HG02763 (cell line): ENCODE measurements around the gene ECT2L.

Experiments
- ATAC-seq: cut with Tn5 transposase; IDR thresholded peaks from one replicate; pipeline ENCODE4 v1.9.1; 2021; ENCODE audit warnings: mild to moderate bottlenecking, moderate library complexity; ENCODE audit not compliant: unreplicated experiment

The ECT2L gene

DNA sequence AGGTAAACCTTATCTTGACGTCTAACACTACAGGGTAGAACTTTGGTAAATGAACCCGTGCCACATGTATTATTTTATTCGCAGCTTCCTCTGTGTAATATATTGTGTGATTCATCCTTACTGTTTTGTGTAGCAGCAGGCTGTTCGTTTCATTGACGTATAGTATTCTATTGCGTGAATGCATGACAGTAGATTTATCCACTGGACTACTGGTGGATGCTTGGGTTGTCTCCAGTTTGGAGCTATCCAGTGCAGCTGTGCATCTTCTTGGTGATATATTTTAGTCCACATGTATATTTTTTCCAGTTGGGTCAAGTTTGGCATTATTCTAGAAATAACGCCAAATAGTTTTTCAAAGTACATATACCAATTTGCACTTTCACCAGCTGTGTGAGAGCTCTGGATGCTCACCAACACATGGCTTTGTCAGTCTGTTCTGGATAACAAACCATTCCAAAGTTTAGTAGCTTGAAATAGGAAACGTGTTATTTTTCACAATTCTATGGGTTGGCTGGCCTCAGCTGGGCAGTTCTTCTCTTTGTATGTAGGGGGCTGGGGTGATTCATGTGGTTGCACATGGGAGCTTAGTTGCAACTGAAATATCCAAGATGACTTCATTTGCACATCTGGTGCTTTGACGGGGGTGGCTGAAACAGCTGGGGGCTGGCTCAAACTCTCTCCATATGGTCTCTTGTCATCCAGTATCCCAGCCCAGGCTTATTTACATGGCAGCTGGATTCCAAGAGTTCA lies 9.3 kb downstream of the ECT2L start:
- no peak for ATAC-seq

- ATAC-seq, result no peak
Observed at GRCh38 chr6:138806889-138807288, 11.0 kb downstream of the ECT2L start.

DNA sequence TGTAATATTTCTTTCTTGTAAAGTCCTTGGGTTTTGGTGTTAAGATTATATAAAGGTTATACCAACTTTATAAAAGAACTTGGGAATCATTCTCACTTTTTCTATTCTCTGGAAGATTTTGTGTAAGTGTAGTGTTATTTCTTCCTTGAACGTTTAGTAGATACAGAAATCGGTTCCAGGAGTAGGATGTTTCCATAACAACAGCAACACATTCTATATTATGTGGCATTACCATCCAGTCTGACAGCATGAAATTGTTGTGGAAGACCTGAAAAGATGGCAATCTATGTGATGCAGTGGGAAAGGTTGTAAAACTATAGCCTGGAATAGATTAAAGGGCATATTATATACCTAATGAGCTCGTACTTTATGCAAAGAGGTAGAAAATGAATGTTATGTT lies 13.8 kb downstream of the ECT2L start:
- no peak for ATAC-seq

DNA sequence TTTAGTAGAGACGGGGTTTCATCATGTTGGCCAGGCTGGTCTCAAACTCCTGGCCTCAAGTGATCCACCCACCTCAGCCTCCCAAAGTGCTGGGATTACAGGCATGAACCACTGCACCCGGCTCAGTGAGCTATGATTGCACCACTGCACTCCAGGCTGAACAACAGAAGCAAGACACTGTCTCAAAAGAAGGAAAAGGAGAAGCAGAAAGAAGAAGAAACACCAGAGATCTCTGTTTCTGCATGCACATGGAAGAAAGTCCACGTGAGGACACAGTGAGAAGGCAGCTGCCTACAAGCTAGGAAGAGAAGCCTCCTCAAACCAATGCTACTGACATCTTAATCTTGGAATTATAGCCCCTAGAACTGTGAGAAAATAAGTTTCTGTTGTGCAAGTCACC lies 16.0 kb downstream of the ECT2L start:
- ATAC-seq, result no peak

GRCh38 chr6:138814179-138814834 lies 18.4 kb downstream of the ECT2L start:
- ATAC-seq, result no peak

DNA sequence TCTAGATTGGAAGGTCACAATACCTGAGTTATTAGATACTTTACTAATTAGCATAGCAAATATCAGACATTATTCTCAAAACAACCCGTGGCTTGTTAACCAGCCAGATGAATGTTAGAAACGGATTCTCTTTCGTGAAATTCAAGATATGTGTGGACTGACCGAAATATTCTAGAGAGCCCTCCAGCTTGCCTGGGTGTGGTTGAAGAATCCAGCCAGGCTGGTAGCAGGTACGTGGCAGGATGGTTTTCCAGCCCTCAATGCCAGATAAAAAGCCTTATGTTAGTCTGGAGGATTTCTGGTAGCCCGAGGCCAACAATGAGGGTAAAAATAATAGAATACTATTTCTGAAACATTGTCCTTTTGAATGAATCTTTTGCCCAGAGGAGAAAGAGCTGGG lies 19.3 kb downstream of the ECT2L start:
- no peak for ATAC-seq

DNA sequence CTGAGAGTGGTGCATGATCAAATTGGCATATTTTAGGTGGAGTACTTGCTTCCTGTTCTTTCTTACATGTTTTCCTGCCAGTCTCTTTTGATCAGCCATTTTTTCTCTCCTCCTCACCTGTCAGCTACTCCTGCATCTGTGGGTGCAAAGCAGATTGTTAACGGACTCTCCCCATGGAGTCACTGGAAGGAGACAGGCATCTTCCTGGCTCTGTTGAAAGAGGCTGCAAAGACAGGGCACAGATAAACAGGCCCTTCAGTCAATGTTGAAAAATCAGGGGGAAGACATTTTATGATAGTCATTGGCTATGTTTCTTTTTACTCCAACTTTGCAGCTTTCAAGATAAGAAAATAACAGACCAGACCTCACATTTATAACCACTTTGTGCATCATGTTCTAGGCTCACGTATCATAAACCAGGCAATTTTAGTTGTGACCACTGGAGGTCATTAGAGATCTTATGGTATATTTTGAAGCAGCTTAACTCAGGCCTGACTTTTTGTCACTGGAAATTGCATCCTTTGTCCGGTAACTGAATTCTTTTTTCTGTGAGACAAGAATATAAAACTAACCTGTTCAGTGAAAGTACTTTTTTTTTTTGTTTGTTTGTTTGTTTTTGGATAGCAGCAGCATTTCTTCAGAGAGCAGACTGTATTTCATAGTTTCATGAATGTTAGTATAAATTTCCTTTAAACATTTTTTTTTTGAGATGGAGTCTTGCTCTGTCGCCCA lies 20.1 kb downstream of the ECT2L start:
- peak; percentile 54 for ATAC-seq

DNA sequence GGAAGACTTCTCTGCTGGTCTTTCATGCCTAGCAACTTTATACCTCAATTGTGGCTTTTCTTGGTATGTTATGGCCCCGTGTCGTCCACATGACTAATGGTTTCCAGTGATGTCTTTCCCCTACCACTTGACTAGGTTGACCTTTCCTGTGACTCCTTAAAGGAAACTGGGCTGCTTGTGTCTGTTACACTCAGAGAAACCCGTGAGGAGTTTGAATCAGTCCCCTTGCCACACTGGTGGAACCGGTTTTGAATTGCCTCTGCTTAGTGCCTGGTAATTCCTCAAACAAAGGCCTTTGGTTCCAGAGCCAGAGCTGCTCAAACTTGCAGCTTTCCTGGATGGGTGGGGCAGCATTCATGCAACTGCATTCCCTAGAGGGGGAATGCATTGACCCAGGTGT lies 21.9 kb downstream of the ECT2L start:
- no peak for ATAC-seq

DNA sequence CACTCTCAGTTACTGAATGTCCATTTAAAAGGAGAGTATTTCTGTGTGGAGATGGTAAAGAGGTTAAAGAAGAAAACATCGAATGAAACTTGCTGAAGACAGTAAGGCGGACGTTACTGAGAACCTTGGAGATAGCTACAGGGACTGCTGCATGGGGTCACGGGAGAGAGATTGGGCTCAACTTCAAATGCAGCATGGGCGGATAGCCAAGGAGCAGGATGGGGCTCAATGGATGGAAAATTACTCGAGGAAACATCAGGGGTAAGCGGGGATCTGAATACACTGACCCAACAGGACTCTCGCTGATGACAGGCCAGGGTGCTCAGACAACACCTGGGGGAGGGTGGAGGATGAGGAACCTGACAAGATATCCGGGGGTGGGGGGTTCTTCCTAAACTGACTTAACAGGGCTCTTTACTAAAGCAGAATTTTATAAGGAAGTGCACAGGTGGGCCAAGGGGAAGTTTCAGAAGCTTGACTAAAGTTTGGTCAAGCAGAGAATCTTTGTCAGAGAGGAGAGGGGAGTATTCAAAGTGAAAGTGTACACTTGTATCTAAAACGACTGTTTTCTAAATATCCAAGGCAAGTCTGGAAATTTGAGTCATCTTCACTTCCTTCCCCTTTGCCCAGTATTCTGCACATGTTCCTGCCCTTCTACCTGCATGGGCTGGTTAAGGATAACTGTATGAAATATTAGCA lies 22.8 kb downstream of the ECT2L start:
- ATAC-seq, result peak; percentile 61

DNA sequence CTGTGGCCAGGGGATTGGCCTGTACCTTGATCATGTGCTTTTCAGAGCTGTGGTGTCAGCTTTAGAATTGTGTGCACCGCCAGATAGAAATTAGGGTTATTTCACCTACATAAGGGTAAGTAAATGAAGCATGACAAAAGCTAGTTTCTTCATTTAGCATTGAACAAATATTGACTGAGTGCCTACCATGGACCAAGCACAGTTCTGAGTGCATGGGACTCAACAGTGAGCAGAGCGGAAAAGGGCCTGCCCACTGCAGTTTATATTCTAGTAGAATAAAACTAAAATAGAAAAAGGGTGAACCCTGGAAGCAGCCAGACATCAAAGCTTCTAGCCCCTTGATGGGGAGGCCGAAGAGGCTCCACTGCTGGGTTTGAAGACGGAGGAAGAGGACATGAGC lies 25.6 kb downstream of the ECT2L start:
- no peak for ATAC-seq

GRCh38 chr6:138824482-138825144 lies 28.7 kb downstream of the ECT2L start:
- ATAC-seq, result no peak

GRCh38 chr6:138830248-138830647 lies 34.4 kb downstream of the ECT2L start:
- no peak for ATAC-seq

- ATAC-seq, result no peak
Observed at GRCh38 chr6:138832182-138832581, 36.3 kb downstream of the ECT2L start.

GRCh38 chr6:138833816-138834539 lies 38.1 kb downstream of the ECT2L start:
- ATAC-seq, result no peak

GRCh38 chr6:138837246-138837645 lies 41.4 kb downstream of the ECT2L start:
- ATAC-seq, result no peak

DNA sequence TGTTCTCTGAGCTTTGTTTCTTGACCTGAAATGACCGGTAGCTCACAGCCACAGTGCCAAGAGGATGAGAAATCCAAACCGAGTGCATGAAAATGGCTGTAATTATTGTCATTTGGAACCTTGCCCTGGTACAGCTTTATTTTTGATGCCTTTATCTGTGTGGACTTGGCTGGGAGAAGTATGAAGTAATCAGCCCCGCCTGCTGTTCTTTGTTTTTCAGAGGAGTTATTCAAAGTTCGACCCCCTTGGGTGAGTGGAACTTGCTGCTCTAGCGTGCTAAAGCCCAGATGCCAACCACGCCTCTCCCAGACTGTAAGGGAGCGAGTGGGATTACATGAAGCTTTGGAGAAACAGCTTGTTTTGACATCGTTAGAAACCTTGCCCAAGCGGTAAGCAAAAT lies 48.3 kb downstream of the ECT2L start:
- no peak for ATAC-seq

- no peak for ATAC-seq
Observed at GRCh38 chr6:138847884-138848283, 52.0 kb downstream of the ECT2L start.

GRCh38 chr6:138848461-138848860 lies 52.6 kb downstream of the ECT2L start:
- ATAC-seq, result no peak

- no peak for ATAC-seq
Observed at GRCh38 chr6:138849791-138850190, 53.9 kb downstream of the ECT2L start.

GRCh38 chr6:138856654-138857053 lies 60.8 kb downstream of the ECT2L start:
- ATAC-seq, result no peak
